ENCODE data around the gene MSLN.
"Not testable (repeated sequence)": the region's sequence is repeated elsewhere in the genome, so short reads cannot be mapped to it uniquely, and the experiment has no call there.

Gene MSLN

GRCh38 chr16:760545-761343 is at the start of gene MSLN:
Gene MSLN (plus strand): TSS chr16:760734. CDS start chr16:762681, 1,947 bp downstream.
- in situ Hi-C loops (cut with HindIII; ENCODE audit: low sequenced_read_pairs), result no loop called here

GRCh38 chr16:711084-711483 is 49.5 kb upstream of the MSLN start:
- in situ Hi-C loops (cut with HindIII; ENCODE audit: low sequenced_read_pairs), result no loop called here

GRCh38 chr16:711548-712320 is 48.8 kb upstream of the MSLN start:
- in situ Hi-C loops (cut with HindIII; ENCODE audit: low sequenced_read_pairs), result no loop called here

- in situ Hi-C loops (cut with HindIII; ENCODE audit: low sequenced_read_pairs), result not testable (repeated sequence)
Measured at GRCh38 chr16:712740-713250, 47.7 kb upstream of the MSLN start.

- in situ Hi-C loops (cut with HindIII; ENCODE audit: low sequenced_read_pairs), result no loop called here
Measured at GRCh38 chr16:714079-714478, 46.5 kb upstream of the MSLN start.

GRCh38 chr16:714558-715476 is 45.7 kb upstream of the MSLN start, which contains the start of gene METRN:
Gene METRN (plus strand): TSS chr16:715118. CDS start chr16:715290, 172 bp downstream.
- in situ Hi-C loops (cut with HindIII; ENCODE audit: low sequenced_read_pairs), result no loop called here

- in situ Hi-C loops (cut with HindIII; ENCODE audit: low sequenced_read_pairs), result no loop called here
Measured at GRCh38 chr16:715477-716199, 44.9 kb upstream of the MSLN start.

- in situ Hi-C loops (cut with HindIII; ENCODE audit: low sequenced_read_pairs), result no loop called here
Measured at GRCh38 chr16:716200-716568, 44.4 kb upstream of the MSLN start.

- in situ Hi-C loops (cut with HindIII; ENCODE audit: low sequenced_read_pairs), result no loop called here
Measured at GRCh38 chr16:716768-717325, 43.7 kb upstream of the MSLN start.

- in situ Hi-C loops (cut with HindIII; ENCODE audit: low sequenced_read_pairs), result no loop called here
Measured at GRCh38 chr16:717450-718245, 42.9 kb upstream of the MSLN start.

- in situ Hi-C loops (cut with HindIII; ENCODE audit: low sequenced_read_pairs), result no loop called here
Measured at GRCh38 chr16:718389-718788, 42.1 kb upstream of the MSLN start.

- in situ Hi-C loops (cut with HindIII; ENCODE audit: low sequenced_read_pairs), result no loop called here
Measured at GRCh38 chr16:718922-719321, 41.6 kb upstream of the MSLN start.

GRCh38 chr16:719815-720446 is 40.6 kb upstream of the MSLN start:
- in situ Hi-C loops (cut with HindIII; ENCODE audit: low sequenced_read_pairs), result no loop called here

- in situ Hi-C loops (cut with HindIII; ENCODE audit: low sequenced_read_pairs), result no loop called here
Measured at GRCh38 chr16:720447-720989, 40.0 kb upstream of the MSLN start.

- in situ Hi-C loops (cut with HindIII; ENCODE audit: low sequenced_read_pairs), result no loop called here
Measured at GRCh38 chr16:720990-721764, 39.4 kb upstream of the MSLN start, which contains the start of gene ANTKMT. Gene ANTKMT (plus strand): TSS chr16:721146. CDS start chr16:721275, 129 bp downstream.

GRCh38 chr16:721765-722540 is 38.6 kb upstream of the MSLN start:
- in situ Hi-C loops (cut with HindIII; ENCODE audit: low sequenced_read_pairs), result no loop called here

All from DLD1 (cell line).